Measurements from ENCODE around the gene BCAS1.

GRCh38 chr20:54019127-54019526 is 51.3 kb downstream of the BCAS1 start:
- no peak for TF ChIP-seq POLR2A (IDR thresholded peaks at IDR 0.05)
- no peak for TF ChIP-seq CTCF (IDR thresholded peaks at IDR 0.05 in 8 of 11, conservative IDR thresholded peaks at IDR 0.05 in 3 of 11)
- no peak for TF ChIP-seq POLR2AphosphoS5 (IDR thresholded peaks at IDR 0.05)
